ENCODE results near the gene RPS24. TPM values are rescaled to one million over a fixed set of nuclear protein-coding genes. Genes with fewer than 3 reads are reported as not detected.
"Not testable (repeated sequence)": the region's sequence is repeated elsewhere in the genome, so short reads cannot be mapped to it uniquely, and the experiment has no call there.

The RPS24 gene
- total RNA-seq, 1 donor from 2014 or later, result 2,388 TPM

DNA sequence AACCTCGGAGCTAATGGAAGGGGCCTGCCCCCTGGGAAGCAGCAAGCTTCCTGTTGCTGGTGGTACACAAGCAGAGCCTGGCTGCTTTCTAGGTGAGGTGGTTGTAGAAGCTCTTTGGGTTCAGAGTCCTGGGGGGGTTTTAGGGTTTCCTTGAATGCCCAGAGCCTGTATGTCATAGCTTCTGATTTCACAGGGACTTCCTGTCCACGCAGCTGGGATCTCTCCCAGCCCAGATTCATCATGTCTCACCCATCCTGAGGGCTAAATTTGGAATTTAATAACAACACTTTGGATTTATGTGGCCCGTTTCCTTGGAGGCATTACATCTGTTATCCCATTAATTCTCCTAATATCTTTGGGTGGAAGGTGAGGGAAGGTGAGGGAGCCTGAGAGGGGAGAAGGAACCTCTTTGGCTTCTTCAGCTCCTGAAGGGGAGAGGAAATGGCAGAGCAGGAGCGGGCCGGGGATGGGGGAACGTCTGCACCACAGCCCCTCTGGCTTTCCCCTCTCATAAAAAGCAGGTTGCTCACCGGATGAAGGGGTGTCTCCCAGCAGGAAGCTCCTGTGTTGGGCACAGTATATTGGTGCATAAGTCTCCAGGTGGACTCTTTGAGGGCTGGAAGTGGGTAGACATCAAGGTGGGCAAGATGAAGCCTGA lies 19.7 kb downstream of the RPS24 start:
- no peak for DNase-seq

GRCh38 chr10:78058562-78058961 lies 24.9 kb downstream of the RPS24 start:
- DNase-seq, result no peak

GRCh38 chr10:78059906-78060702 lies 26.4 kb downstream of the RPS24 start:
- DNase-seq, result peak; percentile 28

DNA sequence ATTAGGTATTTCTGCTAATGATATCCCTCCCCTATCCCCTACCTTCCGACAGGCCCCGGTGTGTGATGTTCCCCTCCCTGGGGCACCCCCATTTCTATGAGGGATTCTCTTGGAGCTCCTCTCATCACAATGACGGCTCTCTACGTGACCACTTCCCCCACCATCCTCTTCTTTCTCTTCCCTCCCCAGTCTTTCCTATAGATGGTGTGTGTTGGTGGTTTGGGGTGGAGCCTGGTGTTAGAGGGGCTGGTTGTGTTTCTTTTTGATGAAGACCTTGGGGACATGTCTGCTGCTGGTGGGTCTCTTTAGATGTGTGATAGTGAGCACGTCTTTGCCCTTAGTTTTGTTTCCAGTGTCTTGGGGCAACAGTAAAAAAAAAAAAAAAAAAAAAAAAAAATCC lies 28.6 kb downstream of the RPS24 start:
- no peak for DNase-seq

DNA sequence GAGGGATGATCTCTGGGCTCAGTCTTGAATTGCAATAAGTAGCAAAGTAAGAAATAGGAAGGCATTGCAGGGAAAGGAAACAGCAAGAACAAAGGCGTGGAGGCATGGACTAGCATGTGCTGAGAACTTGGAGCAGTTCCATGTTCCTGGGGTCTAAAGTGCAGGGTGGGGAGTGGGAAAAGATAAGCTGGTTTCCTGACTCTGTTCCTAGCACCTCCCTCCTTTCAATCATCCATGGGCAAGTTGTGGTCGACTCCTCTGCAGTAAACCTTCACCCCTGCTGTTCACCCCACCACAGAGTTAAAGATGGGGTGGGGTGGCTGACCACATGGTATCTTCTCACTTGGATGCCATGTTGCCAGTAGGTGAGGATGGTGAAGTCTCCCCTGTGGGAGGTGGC lies 29.6 kb downstream of the RPS24 start:
- no peak for DNase-seq

- not testable (repeated sequence) for DNase-seq
Measured at GRCh38 chr10:78064919-78065318, 31.3 kb downstream of the RPS24 start.

GRCh38 chr10:78065611-78066010 lies 31.9 kb downstream of the RPS24 start:
- DNase-seq, result no peak

- no peak for DNase-seq
Measured at GRCh38 chr10:78066012-78066411, 32.3 kb downstream of the RPS24 start.

- no peak for DNase-seq
Measured at GRCh38 chr10:78066728-78067430, 33.2 kb downstream of the RPS24 start.

GRCh38 chr10:78069151-78069550 lies 35.5 kb downstream of the RPS24 start:
- DNase-seq, result no peak

DNA sequence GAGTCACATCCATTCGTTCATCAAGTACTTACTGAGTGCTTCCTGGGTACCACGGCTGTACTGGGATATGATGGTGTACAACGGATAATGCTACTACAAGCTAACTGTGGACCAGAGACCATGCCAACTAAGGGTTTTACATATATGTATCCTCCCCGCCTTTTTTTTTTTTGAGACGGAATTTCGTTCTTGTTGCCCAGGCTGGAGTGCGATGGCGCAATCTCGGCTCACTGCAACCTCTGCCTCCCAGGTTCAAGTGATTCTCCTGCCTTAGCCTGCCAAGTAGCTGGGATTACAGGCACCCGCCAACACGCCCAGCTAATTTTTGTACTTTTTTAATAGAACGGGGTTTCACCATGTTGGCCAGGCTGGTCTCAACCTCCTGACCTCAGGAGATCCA lies 36.4 kb downstream of the RPS24 start:
- DNase-seq, result not testable (repeated sequence)

DNA sequence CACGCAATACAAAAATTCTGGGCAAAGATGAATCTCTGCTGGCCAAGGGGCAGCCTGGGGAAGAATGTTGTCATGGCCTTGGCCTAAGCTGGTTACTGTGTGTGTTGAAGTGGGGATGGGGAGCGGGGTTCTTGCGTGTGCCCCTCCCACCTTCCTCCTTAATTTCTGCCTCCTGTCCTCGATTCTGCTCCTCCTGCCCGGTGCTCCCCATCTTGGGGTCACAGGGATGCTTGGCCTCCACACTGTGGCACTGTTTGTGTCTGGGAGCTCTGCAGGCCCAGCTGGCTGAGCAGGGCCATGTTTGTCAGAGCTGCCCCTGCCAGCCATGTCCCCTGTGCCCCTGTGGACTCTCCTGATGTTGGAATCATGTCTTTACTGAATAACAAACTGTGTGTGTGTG lies 37.1 kb downstream of the RPS24 start:
- no peak for DNase-seq

DNA sequence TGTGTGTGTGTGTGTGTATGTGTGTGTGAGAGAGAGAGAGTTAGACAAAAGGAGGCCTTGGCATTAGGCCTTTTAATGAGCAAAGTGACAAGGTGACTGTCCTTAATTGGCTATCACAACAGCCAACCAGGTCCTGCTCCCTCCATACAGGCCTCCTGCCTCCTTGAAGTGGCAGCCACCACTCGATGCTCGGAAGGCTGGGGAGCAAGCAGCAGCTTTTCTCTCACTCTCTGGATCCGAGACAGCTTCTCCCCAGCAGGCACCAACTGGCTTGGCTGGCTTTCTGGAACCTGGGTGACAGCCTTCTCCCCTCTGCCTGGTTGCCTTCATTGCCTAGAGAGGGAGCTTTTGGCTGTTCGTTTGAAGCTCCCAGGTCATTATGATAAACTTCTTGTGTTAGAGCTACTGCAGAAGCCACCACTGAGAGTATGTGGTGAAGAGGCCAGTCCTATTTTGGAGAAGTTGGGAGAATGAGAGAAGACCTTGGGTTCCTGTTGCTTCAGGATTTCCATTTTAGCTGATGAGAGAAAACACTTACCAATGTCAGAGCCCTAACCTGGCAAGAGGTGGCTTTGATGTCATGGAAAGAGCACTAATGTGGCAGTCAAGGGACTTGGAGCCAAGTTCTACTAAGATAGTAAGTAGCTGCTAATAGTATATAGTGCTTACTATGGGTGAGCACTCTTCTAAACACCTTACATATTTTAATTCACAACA lies 37.6 kb downstream of the RPS24 start:
- DNase-seq, result no peak

- DNase-seq, result no peak
Measured at GRCh38 chr10:78071857-78072179, 38.2 kb downstream of the RPS24 start.

- no peak for DNase-seq
Measured at GRCh38 chr10:78072504-78072903, 38.8 kb downstream of the RPS24 start.

DNA sequence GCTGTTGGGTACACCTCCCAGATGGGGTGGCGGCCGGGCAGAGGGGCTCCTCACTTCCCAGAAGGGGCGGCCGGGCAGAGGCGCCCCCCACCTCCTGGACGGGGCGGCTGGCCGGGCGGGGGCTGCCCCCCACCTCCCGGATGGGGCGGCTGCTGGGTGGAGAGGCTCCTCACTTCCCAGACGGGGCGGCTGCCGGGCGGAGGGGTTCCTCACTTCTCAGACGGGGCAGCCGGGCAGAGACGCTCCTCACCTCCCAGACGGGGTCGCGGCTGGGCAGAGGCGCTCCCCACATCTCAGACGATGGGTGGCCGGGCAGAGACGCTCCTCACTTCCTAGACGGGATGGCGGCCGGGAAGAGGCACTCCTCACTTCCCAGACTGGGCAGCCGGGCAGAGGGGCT lies 42.1 kb downstream of the RPS24 start:
- not testable (repeated sequence) for DNase-seq

- no peak for DNase-seq
Measured at GRCh38 chr10:78078539-78079330, 45.1 kb downstream of the RPS24 start.

DNA sequence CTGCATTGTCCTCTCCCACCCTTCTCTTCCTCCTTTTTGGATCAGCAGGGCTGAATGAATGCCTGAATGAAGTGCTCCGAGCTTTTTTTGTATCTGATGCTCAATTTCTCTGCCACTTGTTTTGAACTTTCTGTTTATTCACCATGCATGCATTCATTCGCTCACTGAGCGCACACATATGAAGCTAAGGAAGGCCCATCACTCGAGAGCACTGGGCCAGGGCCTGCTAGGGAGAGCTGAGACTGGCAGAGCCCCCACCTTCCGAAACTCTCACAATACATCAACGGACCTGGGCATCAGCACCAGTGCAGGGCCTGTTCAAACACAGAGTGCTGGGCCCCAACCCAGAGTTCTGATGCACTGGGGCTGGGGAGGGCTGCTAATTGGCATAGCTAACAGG lies 45.7 kb downstream of the RPS24 start:
- no peak for DNase-seq

GRCh38 chr10:78081292-78081691 lies 47.6 kb downstream of the RPS24 start:
- no peak for DNase-seq

- DNase-seq, result no peak
Measured at GRCh38 chr10:78082636-78083035, 49.0 kb downstream of the RPS24 start.
